Parathyroid adenoma (tissue), 2 donors: ENCODE measurements around the gene MAG.

Source experiments
- H2AFZ ChIP-seq: fragments of 300-600 bp; sonication (generic); one replicate; pipeline ENCODE4 v1.7.0; 2017; ENCODE audit warnings: antibody characterized with exemption, mild to moderate bottlenecking
- H3K27ac ChIP-seq: fragments of 300-600 bp; sonication (generic); one replicate; pipeline ENCODE4 v1.7.0; 2017
- H3K27me3 ChIP-seq: fragments of 300-600 bp; sonication (generic); one replicate; pipeline ENCODE4 v1.7.0; 2017; ENCODE audit warnings: low read length; ENCODE audit not compliant: control insufficient read depth, insufficient read depth
- H3K36me3 ChIP-seq: fragments of 300-600 bp; sonication (generic); one replicate; pipeline ENCODE4 v1.7.0; 2017; ENCODE audit warnings: low read length; ENCODE audit not compliant: control insufficient read depth, insufficient read depth
- H3K4me1 ChIP-seq: fragments of 300-600 bp; sonication (generic); one replicate; pipeline ENCODE4 v1.7.0; 2017; ENCODE audit warnings: control low read depth
- H3K4me2 ChIP-seq: fragments of 300-600 bp; sonication (generic); one replicate; pipeline ENCODE4 v1.7.0; 2017; ENCODE audit warnings: low read length
- H3K4me3 ChIP-seq: fragments of 300-600 bp; sonication (generic); one replicate; pipeline ENCODE4 v1.7.0; 2017; ENCODE audit warnings: low read depth, low read length
- H3K79me2 ChIP-seq: fragments of 300-600 bp; sonication (generic); one replicate; pipeline ENCODE4 v1.7.0; 2017; ENCODE audit warnings: control low read depth
- H3K9ac ChIP-seq: fragments of 300-600 bp; sonication (generic); one replicate; pipeline ENCODE4 v1.7.0; 2017; ENCODE audit warnings: mild to moderate bottlenecking
- H3K9me3 ChIP-seq: fragments of 300-600 bp; sonication (generic); one replicate; pipeline ENCODE4 v1.7.0; 2017; ENCODE audit warnings: low read length; ENCODE audit not compliant: control insufficient read depth
- CTCF ChIP-seq: fragments of 300-600 bp; sonication (generic); IDR thresholded peaks from one replicate; pipeline ENCODE4 v1.7.0; 2017; ENCODE audit warnings: antibody characterized with exemption, mild to moderate bottlenecking
- donor health status: primary hyperparathyroidism.

MAG gene

DNA sequence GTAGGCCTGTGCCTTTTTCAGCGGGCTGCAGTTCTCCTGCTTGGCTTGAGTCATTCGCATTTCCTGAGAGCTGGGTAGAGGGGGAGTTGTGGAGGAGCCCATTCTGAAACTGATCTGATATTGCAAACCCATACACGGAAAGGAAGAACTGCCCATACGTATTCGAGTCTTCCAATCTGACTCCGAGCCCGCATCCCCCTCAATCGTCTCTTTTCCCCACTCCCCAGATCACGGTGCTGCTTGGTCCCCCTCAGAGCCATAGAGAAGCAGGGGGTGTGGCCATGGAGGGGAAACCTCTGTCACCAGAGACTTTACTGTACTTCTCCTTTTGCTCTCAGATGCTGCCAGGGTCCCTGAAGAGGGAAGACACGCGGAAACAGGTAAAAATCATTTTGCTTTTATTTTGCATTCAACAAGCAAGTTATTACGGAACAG, 36.9 kb downstream of the MAG start, which contains the start of gene CD22:
Gene CD22, plus strand, starts transcription at position 337 of the 435 bp plus-strand sequence. CDS start 2,854 bp downstream, outside the sequence.
- Histone ChIP-seq H3K27ac (no peak within 1 kb of the TSS), H3K9ac (no peak within 1 kb of the TSS), H3K9me3 (no peaks in the 10 kb centered on the region), H3K4me3 (no peak within 1 kb of the TSS), H3K79me2 (no peaks in the 10 kb centered on the region), H2AFZ (no peak within 1 kb of the TSS), H3K27me3 (no peaks in the 10 kb centered on the region), H3K36me3 (no peaks in the 10 kb centered on the region), H3K4me1 (no peaks in the 10 kb centered on the region), H3K4me2 (no peak within 1 kb of the TSS)
- TF ChIP-seq CTCF: no peak

DNA sequence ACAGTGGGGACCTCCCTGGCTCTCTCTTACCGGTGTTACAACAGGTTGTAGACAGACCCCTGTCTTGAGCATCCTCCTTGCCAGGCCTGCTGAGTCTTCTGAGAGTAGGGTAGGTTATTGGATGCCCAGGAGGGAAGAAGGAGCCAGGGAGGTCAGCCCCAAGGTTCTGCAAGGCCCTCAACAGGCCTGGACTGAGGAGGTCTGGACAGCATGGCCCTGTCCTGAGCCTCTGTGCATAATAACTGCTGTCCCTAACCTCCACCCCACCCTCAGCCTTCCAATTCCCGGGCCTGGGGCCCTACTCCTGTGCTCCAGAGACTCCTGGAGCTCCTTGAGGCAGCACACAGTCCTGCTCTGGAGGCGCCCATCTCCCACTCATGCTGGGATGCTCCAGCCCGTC, 37.4 kb downstream of the MAG start:
- Histone ChIP-seq H3K4me2 (no peak overlapping the region), H3K27me3 (no peaks in the 10 kb centered on the region), H3K27ac (no peak overlapping the region), H3K9ac (no peak overlapping the region), H3K4me3 (no peak overlapping the region), H3K36me3 (no peaks in the 10 kb centered on the region), H3K4me1 (no peaks in the 10 kb centered on the region), H2AFZ (no peak overlapping the region), H3K9me3 (no peaks in the 10 kb centered on the region), H3K79me2 (no peaks in the 10 kb centered on the region)
- TF ChIP-seq CTCF: no peak

DNA sequence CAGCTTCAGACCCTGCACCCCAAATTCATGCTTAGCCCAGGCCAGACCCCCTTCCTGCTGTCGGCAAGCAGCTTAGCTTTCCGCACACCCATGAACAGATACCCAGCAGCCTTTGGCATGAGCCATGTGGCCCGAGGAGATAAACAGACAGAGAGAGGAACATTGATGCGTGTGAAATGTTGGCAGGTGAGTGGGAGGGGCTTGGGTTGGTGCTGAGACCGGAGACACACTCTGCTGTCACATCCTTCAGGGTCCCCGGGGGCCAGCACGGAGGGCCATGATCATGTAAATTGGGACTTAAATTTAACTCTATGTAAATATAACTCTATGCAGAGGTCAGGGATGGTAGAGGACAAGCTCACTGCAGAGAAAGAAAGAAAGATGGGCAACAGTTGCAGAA, 38.5 kb downstream of the MAG start:
- no peak overlapping the region for H3K4me2 ChIP-seq
- H3K9me3 ChIP-seq: no peaks in the 10 kb centered on the region
- H3K4me1 ChIP-seq: no peaks in the 10 kb centered on the region
- H3K9ac ChIP-seq: no peak overlapping the region
- H3K27me3 ChIP-seq: no peaks in the 10 kb centered on the region
- no peak overlapping the region for H3K27ac ChIP-seq
- H3K4me3 ChIP-seq: no peak overlapping the region
- H3K36me3 ChIP-seq: no peaks in the 10 kb centered on the region
- H2AFZ ChIP-seq: no peak overlapping the region
- no peak for TF ChIP-seq CTCF
- no peaks in the 10 kb centered on the region for H3K79me2 ChIP-seq

GRCh38 chr19:35331551-35332214, 39.7 kb downstream of the MAG start:
- Histone ChIP-seq H3K27me3 (no peaks in the 10 kb centered on the region), H3K4me3 (no peak overlapping the region), H3K9ac (no peak overlapping the region)

More at GRCh38 chr19:35331551-35332214, 39.7 kb downstream of the MAG start:
- Histone ChIP-seq H3K4me2 (no peak overlapping the region), H3K27ac (no peak overlapping the region), H2AFZ (no peak overlapping the region), H3K9me3 (no peaks in the 10 kb centered on the region), H3K79me2 (no peaks in the 10 kb centered on the region), H3K36me3 (no peaks in the 10 kb centered on the region), H3K4me1 (no peaks in the 10 kb centered on the region)
- no peak for TF ChIP-seq CTCF
